Measurements from ENCODE around the gene EPN3.

GRCh38 chr17:50495918-50496317, 36.6 kb upstream of the EPN3 start:
- TF ChIP-seq CTCF (IDR thresholded peaks at IDR 0.05) = no peak
- TF ChIP-seq MEF2A (IDR thresholded peaks at IDR 0.05; ENCODE audit: borderline replicate concordance, low read depth) = no peak
- no peak for TF ChIP-seq REST (IDR thresholded peaks at IDR 0.05; ENCODE audit: low read depth, low read length)
